ENCODE measurements around the gene JPH4. TPM values are rescaled to one million over a fixed set of nuclear protein-coding genes. Genes with fewer than 3 reads are reported as not detected.

The JPH4 gene
- total and polyA plus RNA-seq, 2 donors (not counting 1 experiment from before 2014, with no cell fraction given): not detected

DNA sequence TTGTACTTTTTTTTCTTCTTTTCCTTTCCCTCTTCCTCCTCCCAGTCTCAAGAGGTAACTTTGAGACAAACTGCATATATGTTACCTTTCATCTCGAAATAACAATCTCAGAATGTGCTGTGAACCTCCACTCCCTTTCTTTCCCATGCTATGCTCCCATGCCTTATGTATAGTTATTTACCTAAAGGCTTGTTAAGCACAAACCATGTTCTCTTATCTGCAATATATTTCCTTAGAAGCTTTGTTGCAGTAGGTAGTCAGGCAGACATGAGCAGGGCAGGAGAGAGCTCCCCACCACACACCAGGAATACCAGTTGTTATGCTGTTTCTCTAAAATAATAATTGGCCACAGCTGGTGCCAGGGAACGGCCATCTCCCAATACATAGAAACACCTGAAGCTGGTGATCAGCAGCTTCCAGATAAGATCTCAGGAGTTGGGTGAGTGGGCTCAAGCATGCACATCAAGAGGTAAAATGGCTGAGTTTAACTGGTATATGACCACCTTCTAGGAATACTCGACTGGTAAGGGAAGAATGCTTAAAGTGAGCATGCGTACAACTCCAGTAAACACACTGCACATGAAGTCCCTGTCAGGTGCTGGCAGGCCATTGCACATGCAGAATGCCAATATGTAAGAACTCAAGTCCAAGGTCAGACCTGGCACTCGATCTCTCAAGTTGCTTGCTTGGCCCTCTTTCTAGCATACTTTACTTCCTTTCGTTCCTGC is 42.8 kb upstream of the JPH4 start:
- Histone ChIP-seq H3K9ac (ENCODE audit: low read length) (no peak overlapping the region), H3K79me2 (ENCODE audit: control insufficient read depth, insufficient read depth, low read length) (no peaks in the 10 kb centered on the region), H3K4me3 (ENCODE audit: control extremely low read depth in 1 of 5, extremely low read depth in 1 of 5, insufficient read depth in 1 of 5, low read depth in 2 of 5, low read length in 4 of 5) (no peak overlapping the region), H3K36me3 (replicated peaks in 1 of 2; ENCODE audit: control extremely low read depth in 1 of 2, control insufficient read depth in 1 of 2, extremely low read depth in 1 of 2, insufficient read depth in 2 of 2, low read length in 1 of 2) (no peaks in the 10 kb centered on the region), H4K20me1 (ENCODE audit: control insufficient read depth, insufficient read depth, low read length, poor library complexity, severe bottlenecking) (no peaks in the 10 kb centered on the region), H3K27ac (ENCODE audit: low read length in 2 of 2) (no peak overlapping the region), H3K9me3 (ENCODE audit: control extremely low read depth in 1 of 3, control insufficient read depth in 2 of 3, insufficient read depth in 1 of 3, low read length in 2 of 3) (peaks cover 0 to 9% (median 5%) of the 10 kb centered on the region in 3 donors), H3K4me2 (replicated peaks; ENCODE audit: low read depth, low read length, poor library complexity, severe bottlenecking) (no peak overlapping the region), H2AFZ (ENCODE audit: insufficient read depth, low read depth, low read length, poor library complexity, severe bottlenecking) (no peak overlapping the region), H3K4me1 (ENCODE audit: control insufficient read depth in 2 of 2, insufficient read depth in 2 of 2, low read length in 2 of 2) (no peaks in the 10 kb centered on the region), H3K27me3 (replicated peaks in 1 of 4; ENCODE audit: control extremely low read depth in 1 of 4, control insufficient read depth in 3 of 4, insufficient read depth in 4 of 4, low read length in 3 of 4) (peaks cover 0 to 3% (median 0%) of the 10 kb centered on the region in 4 experiments)
- Mint-ChIP-seq H3K27ac (no peak overlapping the region), H3K4me3 (no peak overlapping the region), H3K27me3 (peaks cover 30% of the 10 kb centered on the region), H3K4me1 (no peaks in the 10 kb centered on the region), H3K9me3 (ENCODE audit: insufficient read depth) (peaks cover 12% of the 10 kb centered on the region)
- ATAC-seq (ENCODE audit: low read depth): no peak
- DNase-seq: no peak
- 63% methylated on average over 3 of the region's 6 CpGs for WGBS (ENCODE audit: insufficient coverage)
- ChIA-PET POLR2A (no interaction called here), CTCF (interaction anchor here (1.9 kb wide), 1 partner anchor 10 kb away, joined by 8 read pairs; no protein-coding TSS in a partner anchor)
- intact Hi-C loops (cut with micrococcal nuclease): no loop called here
- TF ChIP-seq, protein P1, sequence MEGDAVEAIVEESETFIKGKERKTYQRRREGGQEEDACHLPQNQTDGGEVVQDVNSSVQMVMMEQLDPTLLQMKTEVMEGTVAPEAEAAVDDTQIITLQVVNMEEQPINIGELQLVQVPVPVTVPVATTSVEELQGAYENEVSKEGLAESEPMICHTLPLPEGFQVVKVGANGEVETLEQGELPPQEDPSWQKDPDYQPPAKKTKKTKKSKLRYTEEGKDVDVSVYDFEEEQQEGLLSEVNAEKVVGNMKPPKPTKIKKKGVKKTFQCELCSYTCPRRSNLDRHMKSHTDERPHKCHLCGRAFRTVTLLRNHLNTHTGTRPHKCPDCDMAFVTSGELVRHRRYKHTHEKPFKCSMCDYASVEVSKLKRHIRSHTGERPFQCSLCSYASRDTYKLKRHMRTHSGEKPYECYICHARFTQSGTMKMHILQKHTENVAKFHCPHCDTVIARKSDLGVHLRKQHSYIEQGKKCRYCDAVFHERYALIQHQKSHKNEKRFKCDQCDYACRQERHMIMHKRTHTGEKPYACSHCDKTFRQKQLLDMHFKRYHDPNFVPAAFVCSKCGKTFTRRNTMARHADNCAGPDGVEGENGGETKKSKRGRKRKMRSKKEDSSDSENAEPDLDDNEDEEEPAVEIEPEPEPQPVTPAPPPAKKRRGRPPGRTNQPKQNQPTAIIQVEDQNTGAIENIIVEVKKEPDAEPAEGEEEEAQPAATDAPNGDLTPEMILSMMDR (IDR thresholded peaks at IDR 0.05): no peak
- no peak for TF ChIP-seq EZH2 (IDR thresholded peaks at IDR 0.05; ENCODE audit: borderline replicate concordance, insufficient read depth, low read depth, low read length, poor library complexity, severe bottlenecking)

DNA sequence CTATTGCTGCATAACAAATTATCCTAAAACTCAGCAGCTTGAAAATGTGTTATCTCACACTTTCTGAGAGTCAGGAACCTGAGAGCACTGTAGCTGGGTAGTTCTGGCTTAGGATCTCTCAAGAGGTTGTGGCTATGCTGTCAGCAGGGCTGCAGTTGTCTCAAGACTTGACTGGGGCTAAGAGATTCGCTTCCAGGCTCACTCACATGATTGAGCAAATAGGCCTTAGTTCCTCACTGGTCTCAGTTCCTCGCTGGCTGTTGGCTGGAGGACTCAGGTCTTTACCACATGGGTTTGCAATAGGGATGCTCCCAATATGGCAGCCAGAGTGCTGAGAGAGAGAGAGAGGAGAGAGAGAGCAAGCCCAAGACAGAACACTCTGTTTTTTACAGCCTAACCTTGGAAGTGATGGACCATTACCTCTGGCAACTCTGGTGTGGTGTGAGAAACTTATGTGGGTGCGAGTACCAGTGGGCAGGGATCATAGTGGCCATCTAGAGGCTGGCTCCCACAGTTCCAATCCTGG is 41.6 kb upstream of the JPH4 start:
- H3K9ac ChIP-seq (ENCODE audit: low read length): no peak overlapping the region
- no peaks in the 10 kb centered on the region for H4K20me1 ChIP-seq (ENCODE audit: control insufficient read depth, insufficient read depth, low read length, poor library complexity, severe bottlenecking)
- no peaks in the 10 kb centered on the region for H3K79me2 ChIP-seq (ENCODE audit: control insufficient read depth, insufficient read depth, low read length)
- H3K27me3 ChIP-seq (replicated peaks in 1 of 4; ENCODE audit: control extremely low read depth in 1 of 4, control insufficient read depth in 3 of 4, insufficient read depth in 4 of 4, low read length in 3 of 4): no peaks in the 10 kb centered on the region
- no peak for TF ChIP-seq EZH2 (IDR thresholded peaks at IDR 0.05; ENCODE audit: borderline replicate concordance, insufficient read depth, low read depth, low read length, poor library complexity, severe bottlenecking)
- TF ChIP-seq, protein P1 (IDR thresholded peaks at IDR 0.05): no peak
- H3K9me3 ChIP-seq (ENCODE audit: control extremely low read depth in 1 of 3, control insufficient read depth in 2 of 3, insufficient read depth in 1 of 3, low read length in 2 of 3): peaks cover 0 to 6% (median 5%) of the 10 kb centered on the region in 3 donors
- POLR2A ChIA-PET: no interaction called here
- ATAC-seq (ENCODE audit: low read depth): no peak
- H3K4me1 Mint-ChIP-seq: no peaks in the 10 kb centered on the region
- no peak overlapping the region for H3K4me3 ChIP-seq (ENCODE audit: control extremely low read depth in 1 of 5, extremely low read depth in 1 of 5, insufficient read depth in 1 of 5, low read depth in 2 of 5, low read length in 4 of 5)
- H3K27ac Mint-ChIP-seq: no peak overlapping the region
- no peak overlapping the region for H3K27ac ChIP-seq (ENCODE audit: low read length in 2 of 2)
- CTCF ChIA-PET: interaction anchor here (0.6 to 1.9 kb wide), 2 partner anchors 11 to 687 kb away, joined by 3 to 8 read pairs; no protein-coding TSS in a partner anchor
- no peaks in the 10 kb centered on the region for H3K4me1 ChIP-seq (ENCODE audit: control insufficient read depth in 2 of 2, insufficient read depth in 2 of 2, low read length in 2 of 2)
- peaks cover 33% of the 10 kb centered on the region for H3K27me3 Mint-ChIP-seq
- DNase-seq: no peak
- no peak overlapping the region for H2AFZ ChIP-seq (ENCODE audit: insufficient read depth, low read depth, low read length, poor library complexity, severe bottlenecking)
- intact Hi-C loops (cut with micrococcal nuclease): no loop called here
- peaks cover 9% of the 10 kb centered on the region for H3K9me3 Mint-ChIP-seq (ENCODE audit: insufficient read depth)
- WGBS (ENCODE audit: insufficient coverage): 75% methylated on average over 3 of the region's 3 CpGs
- H3K36me3 ChIP-seq (replicated peaks in 1 of 2; ENCODE audit: control extremely low read depth in 1 of 2, control insufficient read depth in 1 of 2, extremely low read depth in 1 of 2, insufficient read depth in 2 of 2, low read length in 1 of 2): no peaks in the 10 kb centered on the region
- H3K4me2 ChIP-seq (replicated peaks; ENCODE audit: low read depth, low read length, poor library complexity, severe bottlenecking): no peak overlapping the region
- H3K4me3 Mint-ChIP-seq: no peak overlapping the region
